Activated CD8-positive, alpha-beta memory T cell treated with anti-CD3 and anti-CD28 coated beads, Interleukin-2, amount 50 U/mL, for 24 hours (primary cell): ENCODE data around the gene STEAP2.

Experiments used
- DNase-seq: peaks from one replicate; pipeline ENCODE4 v3.0.0-alpha.2; 2020; ENCODE audit errors: extremely low read depth

STEAP2 gene

GRCh38 chr7:90270431-90271178, 59.1 kb downstream of the STEAP2 start:
- DNase-seq: no peak

GRCh38 chr7:90271753-90272152, 60.2 kb downstream of the STEAP2 start:
- DNase-seq: no peak

GRCh38 chr7:90272242-90272641, 60.7 kb downstream of the STEAP2 start:
- DNase-seq: no peak

GRCh38 chr7:90274161-90274560, 62.6 kb downstream of the STEAP2 start:
- no peak for DNase-seq

- no peak for DNase-seq
These were observed 64.6 kb downstream of the STEAP2 start for GRCh38 chr7:90276033-90276728.
